ENCODE results near the gene P4HA2.

P4HA2 gene

GRCh38 chr5:132227485-132228240 lies at the start of gene P4HA2:
TSS of gene P4HA2 (minus strand) at chr5:132227853. CDS start at chr5:132218626, 9,227 bp downstream.
- peak; percentile 64 for DNase-seq

- DNase-seq: no peak
Observed at GRCh38 chr5:132277256-132277655, 49.6 kb upstream of the P4HA2 start.

DNA sequence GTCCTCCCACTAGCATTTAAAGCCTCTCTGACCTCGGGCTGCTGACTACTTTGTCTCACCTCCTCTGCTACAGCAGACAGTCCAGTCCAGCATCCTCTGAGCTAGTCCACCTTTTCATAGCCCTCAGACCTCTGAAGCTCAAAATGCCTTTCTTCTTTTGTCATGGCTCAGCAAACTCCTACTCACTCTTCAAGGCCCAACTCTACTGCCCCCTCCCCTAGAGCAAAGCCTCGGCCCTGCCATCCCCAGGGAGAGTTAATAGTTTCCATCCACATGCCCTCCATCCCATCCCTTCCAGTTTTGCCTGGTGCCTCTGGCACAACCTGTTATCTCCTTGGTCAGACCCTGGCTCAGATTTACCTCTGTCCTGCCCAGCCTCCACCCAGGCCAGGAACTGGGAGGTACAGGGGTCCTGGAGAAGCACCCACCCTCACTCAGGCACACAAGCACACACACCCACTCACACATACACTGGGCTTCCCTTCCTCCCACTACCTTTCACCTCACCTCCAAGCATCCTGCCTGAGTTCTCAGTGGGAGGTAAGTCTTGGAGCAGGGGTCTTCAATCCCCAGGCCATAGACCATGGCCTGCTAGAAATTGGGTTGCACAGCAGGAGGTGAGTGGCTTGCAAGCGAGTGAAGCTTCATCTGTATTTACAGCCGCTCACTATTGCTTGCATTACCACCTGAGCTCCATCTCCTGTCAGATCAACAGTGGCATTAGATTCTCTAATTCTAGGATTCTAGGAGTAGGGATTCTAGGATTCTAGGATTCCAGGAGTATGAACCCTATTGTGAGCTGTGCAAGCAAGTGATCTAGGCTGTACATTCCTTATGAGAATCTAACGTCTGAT lies 47.9 kb upstream of the P4HA2 start:
- DNase-seq: no peak

GRCh38 chr5:132274050-132274792 lies 46.6 kb upstream of the P4HA2 start:
- no peak for DNase-seq

GRCh38 chr5:132273631-132274030 lies 46.0 kb upstream of the P4HA2 start:
- no peak for DNase-seq

DNA sequence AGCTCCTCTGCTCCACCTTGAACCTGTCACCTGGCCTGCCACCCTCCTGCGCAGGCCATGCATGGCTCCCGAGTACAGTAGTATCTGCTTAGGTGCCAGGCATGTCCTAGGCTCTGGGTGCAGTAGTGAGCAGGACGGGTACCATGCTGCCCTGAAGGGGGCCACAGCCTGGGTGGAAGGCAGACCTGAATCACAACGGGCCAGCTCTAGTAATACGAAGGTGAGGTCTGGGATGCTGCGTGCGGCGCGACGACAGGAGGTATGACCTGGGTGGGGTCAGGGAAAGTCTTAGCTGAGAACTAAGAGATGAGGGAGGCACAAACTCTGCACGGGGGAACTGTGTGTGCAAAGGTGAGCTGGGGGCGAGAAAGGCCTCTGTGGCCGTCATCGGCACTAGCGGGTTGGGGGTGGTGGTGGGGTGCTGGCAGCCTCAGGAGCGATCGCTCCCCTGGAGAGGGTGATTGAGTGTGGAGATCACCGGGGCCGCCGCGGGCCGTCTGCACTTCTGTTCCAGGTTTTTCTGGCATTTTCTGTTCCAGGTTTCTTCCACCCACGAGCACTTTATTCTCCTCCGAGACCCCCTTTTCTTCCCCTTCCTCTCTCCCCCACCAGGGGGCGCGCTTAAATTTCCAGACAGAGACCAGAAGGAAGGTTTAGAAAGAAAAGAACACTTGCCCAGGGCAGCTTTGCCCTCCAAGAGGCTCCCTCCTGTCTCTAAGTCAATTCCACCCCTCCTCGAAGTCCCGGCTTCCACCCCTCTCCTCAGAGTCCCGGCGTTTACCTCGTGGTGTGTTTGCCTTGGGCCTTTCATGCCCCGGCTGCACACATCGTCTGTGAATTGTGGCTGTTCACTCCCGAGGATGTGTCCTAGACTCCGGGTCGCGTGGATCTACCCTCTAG lies 44.9 kb upstream of the P4HA2 start:
- peak; percentile 15 for DNase-seq

DNA sequence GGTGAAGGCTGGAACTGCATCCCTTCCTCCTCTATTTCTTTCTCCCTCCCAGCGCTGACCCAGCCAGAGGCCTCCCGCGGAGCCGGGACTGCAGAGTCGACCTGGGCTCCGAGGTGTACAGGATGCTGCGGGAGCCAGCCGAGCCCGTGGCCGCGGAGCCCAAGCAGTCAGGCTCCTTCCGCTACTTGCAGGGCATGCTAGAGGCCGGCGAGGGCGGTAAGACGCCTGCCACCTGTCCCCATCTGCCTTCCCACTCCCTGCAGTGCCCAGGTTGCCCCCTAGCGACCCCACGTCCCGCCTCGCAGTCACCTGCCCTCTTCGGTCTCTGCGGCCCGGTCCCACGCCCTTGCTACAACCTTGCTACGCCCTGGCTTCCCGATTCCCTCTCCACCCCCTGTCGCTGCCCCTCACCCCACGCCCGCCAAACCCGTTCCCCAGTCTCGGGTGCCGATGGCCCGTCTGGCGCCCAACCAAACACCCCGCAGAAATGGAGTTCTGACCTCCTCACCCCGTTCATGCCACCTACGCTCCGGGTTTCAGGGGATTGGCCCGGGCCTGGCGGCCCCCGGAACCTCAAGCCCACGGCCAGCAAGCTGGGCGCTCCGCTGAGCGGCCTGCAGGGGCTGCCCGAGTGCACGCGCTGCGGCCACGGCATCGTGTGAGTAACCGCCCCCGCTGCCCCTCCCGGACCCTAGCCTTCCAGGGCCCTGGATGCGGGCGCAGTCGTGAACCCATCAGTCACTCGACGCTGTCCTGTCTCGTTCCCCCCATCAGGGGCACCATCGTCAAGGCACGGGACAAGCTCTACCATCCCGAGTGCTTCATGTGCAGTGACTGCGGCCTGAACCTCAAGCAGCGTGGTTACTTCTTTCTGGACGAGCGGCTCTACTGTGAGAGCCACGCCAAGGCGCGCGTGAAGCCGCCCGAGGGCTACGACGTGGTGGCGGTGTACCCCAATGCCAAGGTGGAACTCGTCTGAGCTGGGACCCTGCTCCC lies 43.9 kb upstream of the P4HA2 start:
- no peak for DNase-seq

DNA sequence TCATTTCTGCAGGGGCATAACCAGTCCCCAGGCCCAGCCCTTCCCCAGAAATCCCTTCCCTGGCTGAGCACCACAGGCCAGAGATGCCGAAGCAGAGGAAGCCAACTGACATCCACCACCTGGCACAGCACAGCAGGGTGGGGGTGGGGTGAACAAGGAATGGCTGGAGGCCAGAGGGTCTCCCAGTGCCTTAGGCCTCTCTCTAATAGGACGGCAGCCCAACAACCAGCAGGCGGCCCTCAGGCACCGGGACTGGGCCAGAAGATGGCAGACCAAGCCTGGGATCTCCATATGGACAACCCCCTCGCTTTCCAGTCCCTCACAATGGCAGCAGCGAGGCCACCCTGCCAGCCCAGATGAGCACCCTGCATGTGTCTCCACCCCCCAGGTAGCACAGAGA lies 43.1 kb upstream of the P4HA2 start:
- DNase-seq: no peak

GRCh38 chr5:132270335-132270665 lies 42.6 kb upstream of the P4HA2 start:
- no peak for DNase-seq

- no peak for DNase-seq
Observed at GRCh38 chr5:132269635-132270334, 42.1 kb upstream of the P4HA2 start.

- no peak for DNase-seq
Observed at GRCh38 chr5:132268769-132269551, 41.3 kb upstream of the P4HA2 start.

- peak; percentile 47 for DNase-seq
Observed at GRCh38 chr5:132267931-132268768, 40.5 kb upstream of the P4HA2 start.

DNA sequence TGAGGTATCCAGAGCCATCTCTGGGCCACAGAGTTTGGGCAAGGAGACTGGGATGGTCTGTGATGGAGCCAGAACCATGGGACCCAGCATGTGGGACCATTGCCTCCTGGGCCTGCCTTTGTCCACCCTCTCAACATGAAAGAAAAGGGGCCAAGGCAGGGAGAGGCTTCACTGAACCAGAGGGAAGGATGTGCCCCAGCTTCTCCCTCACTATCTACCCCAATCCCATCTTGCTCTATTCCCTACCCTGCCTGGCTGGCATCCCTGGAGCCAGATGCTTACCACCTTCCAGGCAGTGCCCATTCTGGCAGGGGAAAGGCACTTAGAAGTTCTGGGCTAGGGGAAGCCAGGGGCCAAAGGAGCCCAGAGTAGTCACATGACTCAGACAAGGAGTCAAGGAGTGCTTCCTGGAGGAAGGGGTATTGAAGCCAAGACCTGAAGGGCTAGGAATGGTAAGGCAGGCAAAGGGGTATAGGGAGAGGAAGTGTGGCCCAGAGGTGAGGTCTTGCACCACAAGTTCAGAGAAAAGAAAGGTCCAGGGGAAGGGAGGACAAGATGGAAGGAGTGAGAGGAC lies 39.6 kb upstream of the P4HA2 start:
- DNase-seq: no peak

- no peak for DNase-seq
Observed at GRCh38 chr5:132266836-132267160, 39.1 kb upstream of the P4HA2 start.

GRCh38 chr5:132266031-132266835 lies 38.6 kb upstream of the P4HA2 start:
- no peak for DNase-seq

GRCh38 chr5:132265336-132266030 lies 37.8 kb upstream of the P4HA2 start:
- no peak for DNase-seq
